IPS-18c (cell line): ENCODE data around the gene ATP5PO.

ENCODE experiments used
- H3K4me3 ChIP-seq: 2 replicates; pipeline ENCODE4 v1.7.0; 2013; ENCODE audit warnings: low read depth, mild to moderate bottlenecking, low read length, moderate library complexity; ENCODE audit not compliant: insufficient read depth
- H3K9me3 ChIP-seq: one replicate; pipeline ENCODE4 v1.6.1; 2013; ENCODE audit warnings: mild to moderate bottlenecking, low read length, moderate library complexity; ENCODE audit not compliant: control insufficient read depth, insufficient read depth

Gene ATP5PO

GRCh38 chr21:33916200-33916567 is 580 bp upstream of the ATP5PO start:
- H3K4me3 ChIP-seq: peak overlapping the region; percentile 40; the same call in 1 of the 2 replicates
- H3K9me3 ChIP-seq: no peaks in the 10 kb centered on the region

GRCh38 chr21:33914188-33914587 is 1.4 kb downstream of the ATP5PO start:
- Histone ChIP-seq H3K4me3 (no peak overlapping the region; the same call in 1 of the 2 replicates), H3K9me3 (no peaks in the 10 kb centered on the region)

- H3K9me3 ChIP-seq: no peaks in the 10 kb centered on the region
- H3K4me3 ChIP-seq: no peak overlapping the region
Measured at GRCh38 chr21:33909756-33910155, 5.8 kb downstream of the ATP5PO start.

GRCh38 chr21:33908760-33909159 is 6.8 kb downstream of the ATP5PO start:
- Histone ChIP-seq H3K9me3 (no peaks in the 10 kb centered on the region), H3K4me3 (no peak overlapping the region)

GRCh38 chr21:33904041-33904440 is 11.6 kb downstream of the ATP5PO start:
- Histone ChIP-seq H3K9me3 (no peaks in the 10 kb centered on the region), H3K4me3 (no peak overlapping the region)

GRCh38 chr21:33902349-33902748 is 13.3 kb downstream of the ATP5PO start:
- Histone ChIP-seq H3K9me3 (no peaks in the 10 kb centered on the region), H3K4me3 (no peak overlapping the region)

GRCh38 chr21:33901412-33902288 is 14.0 kb downstream of the ATP5PO start:
- H3K4me3 ChIP-seq: no peak overlapping the region

GRCh38 chr21:33899199-33899598 is 16.4 kb downstream of the ATP5PO start:
- H3K4me3 ChIP-seq: no peak overlapping the region
- no peaks in the 10 kb centered on the region for H3K9me3 ChIP-seq

More at GRCh38 chr21:33901412-33902288, 14.0 kb downstream of the ATP5PO start:
- no peaks in the 10 kb centered on the region for H3K9me3 ChIP-seq

- Histone ChIP-seq H3K9me3 (no peaks in the 10 kb centered on the region), H3K4me3 (no peak overlapping the region)
Measured at GRCh38 chr21:33898586-33898985, 17.0 kb downstream of the ATP5PO start.

GRCh38 chr21:33897739-33898138 is 17.9 kb downstream of the ATP5PO start:
- H3K4me3 ChIP-seq: no peak overlapping the region
- no peaks in the 10 kb centered on the region for H3K9me3 ChIP-seq

GRCh38 chr21:33897098-33897497 is 18.5 kb downstream of the ATP5PO start:
- no peaks in the 10 kb centered on the region for H3K9me3 ChIP-seq
- H3K4me3 ChIP-seq: no peak overlapping the region

- Histone ChIP-seq H3K9me3 (no peaks in the 10 kb centered on the region), H3K4me3 (no peak overlapping the region)
Measured at GRCh38 chr21:33896691-33897090, 18.9 kb downstream of the ATP5PO start.

GRCh38 chr21:33895356-33895755 is 20.2 kb downstream of the ATP5PO start:
- H3K4me3 ChIP-seq: no peak overlapping the region
- no peaks in the 10 kb centered on the region for H3K9me3 ChIP-seq

GRCh38 chr21:33894736-33895288 is 20.8 kb downstream of the ATP5PO start:
- no peaks in the 10 kb centered on the region for H3K9me3 ChIP-seq
- H3K4me3 ChIP-seq: no peak overlapping the region

GRCh38 chr21:33893917-33894316 is 21.7 kb downstream of the ATP5PO start:
- H3K4me3 ChIP-seq: no peak overlapping the region
- no peaks in the 10 kb centered on the region for H3K9me3 ChIP-seq

- no peak overlapping the region for H3K4me3 ChIP-seq
- H3K9me3 ChIP-seq: no peaks in the 10 kb centered on the region
Measured at GRCh38 chr21:33892853-33893252, 22.8 kb downstream of the ATP5PO start.

- Histone ChIP-seq H3K9me3 (no peaks in the 10 kb centered on the region), H3K4me3 (no peak overlapping the region)
Measured at GRCh38 chr21:33890187-33890586, 25.4 kb downstream of the ATP5PO start.

GRCh38 chr21:33886321-33886720 is 29.3 kb downstream of the ATP5PO start:
- Histone ChIP-seq H3K4me3 (no peak overlapping the region), H3K9me3 (no peaks in the 10 kb centered on the region)

GRCh38 chr21:33885172-33885514 is 30.5 kb downstream of the ATP5PO start:
- no peaks in the 10 kb centered on the region for H3K9me3 ChIP-seq
- H3K4me3 ChIP-seq: no peak overlapping the region
